Activated effector memory CD4-positive, alpha-beta T cell treated with anti-CD3 and anti-CD28 coated beads, Interleukin-2, amount 50 U/mL, for 16 hours (primary cell): ENCODE measurements around the gene GEMIN7.
A peak's percentile ranks its signal among the peaks of the same experiment; 100 is the strongest.

Experiments used
- DNase-seq: peaks from one replicate; pipeline ENCODE4 v3.0.0-alpha.2; 2020

Gene GEMIN7

GRCh38 chr19:45063851-45064801 is 14.9 kb upstream of the GEMIN7 start:
- DNase-seq = no peak

- no peak for DNase-seq
Observed at GRCh38 chr19:45066921-45067661, 12.0 kb upstream of the GEMIN7 start.

- DNase-seq = no peak
Observed at GRCh38 chr19:45068041-45068440, 11.0 kb upstream of the GEMIN7 start.

GRCh38 chr19:45069056-45069455 is 10.0 kb upstream of the GEMIN7 start:
- no peak for DNase-seq

DNA sequence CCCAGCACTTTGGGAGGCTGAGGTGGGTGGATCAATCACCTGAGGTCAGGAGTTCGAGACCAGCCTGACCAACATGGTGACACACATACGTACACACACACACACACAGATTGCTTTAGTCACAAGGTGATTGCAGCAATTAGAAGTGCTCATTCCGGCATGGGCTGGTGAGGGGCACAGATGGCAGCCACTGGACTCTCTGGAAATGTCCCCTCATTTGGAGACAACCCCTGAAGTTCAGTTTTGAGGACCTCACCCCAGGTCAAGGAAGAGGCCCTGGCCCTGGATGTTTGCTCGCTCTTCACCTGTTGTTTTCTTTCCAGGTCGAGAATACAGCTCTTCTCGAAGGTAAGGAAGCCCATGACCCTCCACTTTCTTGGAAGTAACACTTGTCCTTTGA is 8.8 kb upstream of the GEMIN7 start:
- DNase-seq = no peak

- DNase-seq = no peak
Observed at GRCh38 chr19:45070861-45071544, 8.1 kb upstream of the GEMIN7 start.

DNA sequence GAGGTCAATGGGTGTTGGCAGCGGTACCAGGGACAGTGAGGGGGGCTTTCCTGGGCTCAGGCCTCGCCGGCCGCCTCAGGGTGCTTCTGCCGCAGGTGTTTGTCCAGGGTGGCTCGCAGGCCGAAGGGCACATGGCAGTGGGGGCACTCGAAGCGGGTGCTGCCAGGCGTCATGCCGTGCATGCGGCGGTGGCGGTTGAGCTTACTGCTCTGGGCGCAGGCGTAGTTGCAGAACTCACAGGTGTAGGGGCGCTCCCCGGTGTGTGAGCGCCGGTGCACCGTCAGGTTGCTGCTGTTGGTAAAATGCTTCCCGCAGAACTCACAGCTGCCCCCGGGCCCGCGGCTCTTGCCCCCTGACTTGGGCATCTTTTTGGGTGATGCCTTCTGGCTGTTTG is 7.5 kb upstream of the GEMIN7 start:
- DNase-seq = no peak

- no peak for DNase-seq
Observed at GRCh38 chr19:45071969-45072790, 6.9 kb upstream of the GEMIN7 start.

DNA sequence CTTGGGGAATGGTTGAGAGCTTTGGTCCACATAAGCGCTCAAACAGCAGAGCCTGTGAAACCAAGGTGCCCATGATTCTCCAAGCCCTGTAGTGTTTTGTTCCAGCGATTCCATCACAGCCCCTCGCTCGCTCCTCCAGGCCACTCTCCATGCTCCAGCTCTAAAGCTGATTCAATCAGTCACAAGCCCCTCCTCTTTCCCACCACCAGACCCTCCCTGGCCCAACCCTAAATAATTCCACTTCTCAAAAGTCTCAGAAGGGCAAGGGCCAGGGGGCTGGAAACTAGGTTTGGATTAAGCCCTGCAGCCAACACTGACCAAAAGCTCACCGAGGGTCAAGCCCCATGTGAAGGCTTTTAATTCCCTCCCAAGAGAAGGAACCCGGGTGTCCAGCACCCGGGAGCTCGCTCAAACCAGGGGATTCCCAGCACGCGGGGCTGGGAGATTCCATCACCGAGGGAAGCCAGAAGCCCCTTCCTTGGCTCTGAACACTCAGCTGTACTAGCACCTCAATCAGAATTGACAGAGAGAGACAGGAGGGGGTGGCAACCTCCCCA is 4.2 kb upstream of the GEMIN7 start:
- no peak for DNase-seq

- DNase-seq = peak; percentile 76
Observed at GRCh38 chr19:45075301-45076028, 3.6 kb upstream of the GEMIN7 start.

DNA sequence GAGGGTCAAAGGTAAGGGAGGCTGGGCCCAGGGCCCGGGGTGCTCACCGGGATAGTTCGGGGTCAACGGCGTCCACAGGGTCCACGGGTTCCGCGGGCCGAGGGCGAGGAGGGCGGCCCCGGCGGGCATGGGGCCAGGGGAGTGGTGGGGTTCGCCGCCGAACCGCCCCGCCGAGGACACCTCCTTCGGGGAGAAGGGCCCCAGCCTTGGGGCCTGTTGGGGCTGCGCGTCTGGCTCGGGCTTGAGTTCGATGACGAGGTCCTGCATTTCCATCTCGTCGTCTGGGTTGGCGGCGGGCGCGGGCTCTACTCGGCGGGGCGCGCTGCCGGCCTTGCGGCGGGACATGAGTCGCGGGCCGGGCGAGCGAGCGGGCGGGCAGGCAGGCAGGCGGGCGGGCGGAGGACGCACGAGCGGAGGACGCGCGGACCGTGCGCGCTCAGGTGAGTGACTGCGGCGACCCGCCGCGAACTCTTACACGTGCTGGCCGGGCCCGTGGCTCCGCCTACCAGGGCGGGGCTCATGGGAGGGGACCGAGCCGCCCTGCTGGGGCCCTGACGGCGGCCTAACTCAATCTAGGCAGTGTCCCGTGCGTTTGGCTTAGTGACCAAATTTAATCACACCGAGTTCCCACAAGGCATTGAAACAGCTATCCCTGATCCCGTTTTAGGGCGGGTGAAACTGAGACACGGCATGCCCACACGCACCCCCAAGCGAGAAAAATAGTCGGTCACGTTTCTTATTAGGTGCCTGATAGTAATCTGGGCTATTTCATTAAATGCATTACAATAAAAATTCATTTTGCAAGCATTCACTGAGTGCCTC is 2.8 kb upstream of the GEMIN7 start, which contains the start of gene ZNF296:
Gene ZNF296, minus strand, starts transcription at position 450 of the 822 bp plus-strand sequence. Its CDS starts 105 bp downstream, at position 345.
- peak; percentile 93 for DNase-seq

GRCh38 chr19:45076851-45077730 is 2.0 kb upstream of the GEMIN7 start:
- DNase-seq = no peak

DNA sequence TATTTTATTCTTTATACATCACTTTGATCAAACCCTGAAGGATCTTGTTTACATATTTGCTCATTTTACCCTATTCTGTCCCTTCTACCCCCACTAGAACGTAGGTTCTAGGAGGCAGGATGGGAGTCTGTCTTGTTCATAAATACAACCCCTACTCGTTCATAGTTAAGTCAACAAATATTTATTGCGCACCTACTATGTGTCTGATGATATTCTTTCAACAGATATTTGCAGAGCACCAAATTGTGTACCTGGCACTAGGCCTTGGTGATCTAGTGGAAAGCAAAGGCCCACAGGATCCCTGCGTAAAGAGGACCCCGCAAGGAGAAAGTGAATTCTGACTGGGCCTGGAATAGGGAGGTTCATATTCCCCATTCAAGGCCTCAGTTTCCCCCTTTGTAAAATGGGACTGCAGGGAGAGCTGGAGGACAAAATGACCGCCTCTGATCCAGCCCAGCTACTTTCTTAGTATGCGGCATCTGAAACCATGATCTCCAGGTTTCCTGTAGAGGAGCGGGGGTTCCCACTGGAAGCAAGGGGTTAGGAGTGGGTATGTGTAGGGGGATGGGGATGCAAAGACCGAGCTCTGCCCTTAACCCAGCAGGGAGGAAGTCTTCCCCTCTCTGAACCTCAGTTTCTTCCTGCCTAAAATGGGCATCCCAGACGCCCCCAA is 534 bp upstream of the GEMIN7 start:
- DNase-seq = no peak

- DNase-seq = no peak
Observed at GRCh38 chr19:45079911-45080370, 881 bp downstream of the GEMIN7 start.

DNA sequence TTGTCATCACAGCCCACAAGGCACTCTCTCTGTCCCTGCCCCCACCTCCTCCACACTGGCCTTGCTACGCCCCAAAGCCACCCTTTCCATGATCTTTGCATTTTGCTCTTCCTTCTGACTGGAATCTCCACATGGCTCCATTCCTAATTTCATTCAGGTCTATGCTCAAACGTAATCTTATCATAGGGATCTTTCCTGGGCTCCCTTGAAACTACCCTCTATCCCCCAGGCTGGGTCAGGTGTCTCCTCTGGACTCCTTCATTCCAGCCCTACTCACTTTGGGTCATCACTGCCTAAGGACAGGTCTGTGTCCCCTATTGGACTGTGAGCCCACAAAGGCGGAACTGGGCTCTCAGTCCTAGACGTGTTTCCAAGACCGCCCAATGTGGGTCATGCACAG is 3.1 kb downstream of the GEMIN7 start:
- no peak for DNase-seq

- no peak for DNase-seq
Observed at GRCh38 chr19:45086480-45086879, 7.4 kb downstream of the GEMIN7 start.

GRCh38 chr19:45087531-45087930 is 8.5 kb downstream of the GEMIN7 start:
- peak; percentile 74 for DNase-seq

GRCh38 chr19:45090034-45090433 is 11.0 kb downstream of the GEMIN7 start:
- no peak for DNase-seq

DNA sequence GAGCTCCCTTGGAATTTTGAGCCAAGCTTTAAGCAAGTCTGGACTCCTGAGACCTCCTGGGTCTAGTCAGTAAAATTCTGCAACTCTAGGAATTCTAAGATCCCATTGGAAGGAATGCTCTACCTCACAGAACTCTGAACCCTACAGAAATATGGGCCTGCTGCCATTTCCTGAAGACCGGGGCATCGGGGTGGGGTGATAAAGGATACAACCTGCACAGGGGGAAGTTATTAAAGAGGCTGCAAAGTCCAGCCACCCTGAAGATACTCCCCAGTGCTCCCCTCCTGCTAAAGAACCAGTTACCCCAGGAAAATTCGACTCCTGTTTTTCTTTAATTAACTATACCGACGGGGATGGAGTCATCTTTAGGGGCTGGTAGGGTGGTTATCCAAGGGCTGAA is 11.5 kb downstream of the GEMIN7 start:
- no peak for DNase-seq
